Mesendoderm (in vitro differentiated cells): ENCODE data around the gene HK3.

Experiments
- DNase-seq: peaks from one replicate; pipeline ENCODE4 v3.0.0; 2013
- H2AK5ac ChIP-seq: 2 replicates; pipeline ENCODE4 v1.6.1; 2013; ENCODE audit warnings: low read length, inconsistent platforms
- H2BK120ac ChIP-seq: 2 replicates; pipeline ENCODE4 v1.6.1; 2013; ENCODE audit warnings: low read depth, mild to moderate bottlenecking, low read length, moderate library complexity, mixed read lengths
- H2BK15ac ChIP-seq: replicated peaks from 2 replicates; pipeline ENCODE4 v1.6.1; 2013; ENCODE audit warnings: low read depth, mild to moderate bottlenecking, moderate library complexity
- H2BK5ac ChIP-seq: 2 replicates; pipeline ENCODE4 v1.6.1; 2013; ENCODE audit warnings: low read length, inconsistent platforms
- H3K18ac ChIP-seq: 2 replicates; pipeline ENCODE4 v1.6.1; 2013; ENCODE audit warnings: mild to moderate bottlenecking, low read length, mixed read lengths
- H3K23ac ChIP-seq: one replicate; pipeline ENCODE4 v1.6.1; 2013; ENCODE audit warnings: low read length
- H3K27ac ChIP-seq: 2 replicates; pipeline ENCODE4 v1.5.1; 2013; ENCODE audit warnings: low read depth, mild to moderate bottlenecking, inconsistent platforms, low read length, moderate library complexity
- H3K27me3 ChIP-seq: 2 replicates; pipeline ENCODE4 v1.6.1; 2013; ENCODE audit warnings: low read length, control low read depth, mild to moderate bottlenecking, inconsistent platforms; ENCODE audit not compliant: insufficient read depth, poor library complexity
- H3K36me3 ChIP-seq: 2 replicates; pipeline ENCODE4 v1.6.1; 2013; ENCODE audit warnings: low read length, inconsistent platforms; ENCODE audit not compliant: control insufficient read depth, insufficient read depth
- H3K4ac ChIP-seq: one replicate; pipeline ENCODE4 v1.6.1; 2013; ENCODE audit warnings: low read depth, mild to moderate bottlenecking, low read length, moderate library complexity
- H3K4me1 ChIP-seq: 2 replicates; pipeline ENCODE4 v1.6.1; 2013; ENCODE audit warnings: low read depth, low read length, inconsistent platforms; ENCODE audit not compliant: control insufficient read depth
- H3K4me2 ChIP-seq: 2 replicates; pipeline ENCODE4 v1.6.1; 2013; ENCODE audit warnings: low read length
- H3K4me3 ChIP-seq: 2 replicates; pipeline ENCODE4 v1.5.1; 2013; ENCODE audit warnings: mild to moderate bottlenecking, low read length
- H3K56ac ChIP-seq: one replicate; pipeline ENCODE4 v1.6.1; 2013; ENCODE audit warnings: low read length
- H3K79me1 ChIP-seq: 2 replicates; pipeline ENCODE4 v1.6.1; 2013; ENCODE audit warnings: low read length, inconsistent platforms
- H3K79me2 ChIP-seq: 2 replicates; pipeline ENCODE4 v1.6.1; 2013; ENCODE audit warnings: mild to moderate bottlenecking, low read length; ENCODE audit not compliant: control insufficient read depth, insufficient read depth
- H3K9ac ChIP-seq: 2 replicates; pipeline ENCODE4 v1.6.1; 2013; ENCODE audit warnings: low read length, inconsistent platforms
- H4K5ac ChIP-seq: one replicate; pipeline ENCODE4 v1.6.1; 2013; ENCODE audit warnings: low read length
- H4K8ac ChIP-seq: one replicate; pipeline ENCODE4 v1.6.1; 2013; ENCODE audit warnings: low read depth, mild to moderate bottlenecking, control low read depth, low read length, moderate library complexity
- WGBS: extraction: QIAGEN DNeasy Blood & Tissue Kit; methylation state at CpG from one replicate; pipeline ENCODE4 v1.1.7; 2013; ENCODE audit warnings: low lambda C conversion rate, missing lambda C conversion rate; ENCODE audit not compliant: insufficient coverage; ENCODE audit errors: extremely low coverage; 5-methylcytosine and 5-hydroxymethylcytosine counted together

HK3 gene

DNA sequence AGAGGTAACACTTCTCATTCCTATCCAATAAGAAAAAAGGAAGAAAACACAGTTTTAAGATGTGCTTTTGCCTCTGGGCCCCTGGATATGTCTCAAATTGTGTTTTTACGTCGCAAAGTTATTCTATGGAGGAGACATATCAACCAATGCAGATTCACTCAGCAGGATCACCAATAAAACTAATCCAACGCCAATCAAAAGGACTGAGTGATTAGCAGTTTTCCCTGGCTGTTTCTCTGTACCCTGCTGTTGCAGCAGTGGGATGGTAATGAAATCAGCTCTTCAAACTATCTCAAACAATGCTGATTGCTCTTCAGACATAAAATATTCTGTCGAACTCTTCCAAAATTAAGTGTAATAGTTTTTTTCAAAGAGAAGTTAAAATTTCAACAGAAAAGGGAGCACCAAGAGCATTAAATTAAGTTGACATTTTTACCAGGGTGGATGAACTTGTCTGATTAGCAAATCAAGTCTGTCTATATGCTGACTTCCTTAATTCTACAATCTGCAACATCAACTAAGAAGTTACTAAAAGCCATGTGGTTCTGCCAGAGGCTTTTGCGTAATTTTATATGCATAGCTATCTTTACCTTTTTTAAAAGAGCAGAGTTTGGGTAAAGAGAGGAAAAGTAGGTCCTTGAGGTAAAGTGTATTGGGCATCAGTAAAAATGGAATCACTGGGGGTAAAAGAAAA lies 9.7 kb upstream of the HK3 start:
- no peaks in the 10 kb centered on the region for H3K4me1 ChIP-seq
- H3K4me2 ChIP-seq = no peak overlapping the region
- H4K5ac ChIP-seq = no peak overlapping the region
- no peak overlapping the region for H3K23ac ChIP-seq
- H3K9ac ChIP-seq = no peak overlapping the region
- H3K4me3 ChIP-seq = no peak overlapping the region
- H2AK5ac ChIP-seq = no peak overlapping the region
- H2BK15ac ChIP-seq = no peak overlapping the region
- H3K27me3 ChIP-seq = no peaks in the 10 kb centered on the region
- no CpG with 5 or more reads among the region's 5 CpGs for WGBS
- no peaks in the 10 kb centered on the region for H3K79me2 ChIP-seq
- no peak overlapping the region for H3K56ac ChIP-seq
- no peak overlapping the region for H3K27ac ChIP-seq
- no peaks in the 10 kb centered on the region for H3K79me1 ChIP-seq
- no peak overlapping the region for H2BK120ac ChIP-seq
- no peak overlapping the region for H2BK5ac ChIP-seq
- peak; percentile 5 for DNase-seq
- H4K8ac ChIP-seq = no peak overlapping the region
- no peak overlapping the region for H3K4ac ChIP-seq
- no peak overlapping the region for H3K18ac ChIP-seq
- peaks cover 11% of the 10 kb centered on the region for H3K36me3 ChIP-seq

DNA sequence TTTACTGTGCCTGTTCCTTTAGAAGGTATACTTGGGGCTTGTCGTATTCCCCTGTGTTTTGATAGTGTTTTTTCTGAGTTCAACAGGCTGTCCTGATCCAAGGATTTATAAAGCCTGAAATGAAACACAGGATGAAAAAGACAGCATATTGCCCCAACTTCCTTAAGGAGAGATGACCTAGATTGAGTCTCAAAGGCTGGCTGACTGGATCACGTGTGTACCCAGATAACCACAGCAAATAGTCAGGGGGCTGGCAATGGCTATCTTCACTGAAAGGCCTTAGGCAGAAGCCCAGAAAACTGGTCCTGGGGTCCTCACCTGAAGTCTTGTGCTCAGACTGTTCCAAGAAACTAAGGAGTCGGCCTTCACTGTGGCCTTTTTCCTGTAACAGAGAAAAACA lies 7.7 kb upstream of the HK3 start:
- H3K4me2 ChIP-seq = no peak overlapping the region
- H3K18ac ChIP-seq = no peak overlapping the region
- no peak overlapping the region for H3K4ac ChIP-seq
- H2AK5ac ChIP-seq = no peak overlapping the region
- H3K36me3 ChIP-seq = peaks cover 11% of the 10 kb centered on the region
- H4K8ac ChIP-seq = no peak overlapping the region
- H4K5ac ChIP-seq = no peak overlapping the region
- H3K9ac ChIP-seq = no peak overlapping the region
- no CpG with 5 or more reads among the region's 3 CpGs for WGBS
- no peak overlapping the region for H3K23ac ChIP-seq
- H3K79me1 ChIP-seq = no peaks in the 10 kb centered on the region
- DNase-seq = no peak
- H2BK5ac ChIP-seq = no peak overlapping the region
- H2BK15ac ChIP-seq = no peak overlapping the region
- H3K27ac ChIP-seq = no peak overlapping the region
- no peaks in the 10 kb centered on the region for H3K79me2 ChIP-seq
- H3K4me3 ChIP-seq = no peak overlapping the region
- no peaks in the 10 kb centered on the region for H3K27me3 ChIP-seq
- H2BK120ac ChIP-seq = no peak overlapping the region
- no peak overlapping the region for H3K56ac ChIP-seq
- no peaks in the 10 kb centered on the region for H3K4me1 ChIP-seq

DNA sequence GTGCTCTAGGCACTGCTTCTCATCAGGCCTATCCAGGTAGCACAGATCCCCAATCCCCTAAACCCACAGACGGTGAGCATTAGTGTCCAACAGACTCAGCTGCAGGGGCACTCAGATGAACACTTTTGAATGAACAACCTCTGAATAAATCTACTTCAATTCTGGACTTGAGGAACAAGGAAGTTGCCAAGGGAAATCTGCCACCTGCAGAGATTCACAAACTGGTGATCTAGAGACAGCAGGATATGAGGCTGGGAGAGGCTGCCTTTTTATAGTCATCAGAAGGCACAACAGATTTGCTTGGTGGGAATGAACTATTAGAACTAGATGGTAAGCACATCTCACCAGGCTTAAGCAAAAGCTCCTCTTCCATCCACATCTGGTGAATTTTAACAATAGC lies 7.0 kb upstream of the HK3 start:
- Histone ChIP-seq H3K4me3 (no peak overlapping the region), H3K18ac (no peak overlapping the region), H3K56ac (no peak overlapping the region), H3K79me1 (no peaks in the 10 kb centered on the region), H4K8ac (no peak overlapping the region), H4K5ac (no peak overlapping the region), H3K4me2 (no peak overlapping the region), H3K79me2 (no peaks in the 10 kb centered on the region), H2AK5ac (no peak overlapping the region), H2BK5ac (no peak overlapping the region), H3K27ac (no peak overlapping the region), H3K27me3 (no peaks in the 10 kb centered on the region), H3K9ac (no peak overlapping the region), H3K23ac (no peak overlapping the region), H3K4me1 (no peaks in the 10 kb centered on the region), H3K4ac (no peak overlapping the region), H2BK15ac (no peak overlapping the region), H2BK120ac (no peak overlapping the region), H3K36me3 (peaks cover 11% of the 10 kb centered on the region)
- WGBS = no CpG with 5 or more reads among the region's 1 CpG
- DNase-seq = no peak

DNA sequence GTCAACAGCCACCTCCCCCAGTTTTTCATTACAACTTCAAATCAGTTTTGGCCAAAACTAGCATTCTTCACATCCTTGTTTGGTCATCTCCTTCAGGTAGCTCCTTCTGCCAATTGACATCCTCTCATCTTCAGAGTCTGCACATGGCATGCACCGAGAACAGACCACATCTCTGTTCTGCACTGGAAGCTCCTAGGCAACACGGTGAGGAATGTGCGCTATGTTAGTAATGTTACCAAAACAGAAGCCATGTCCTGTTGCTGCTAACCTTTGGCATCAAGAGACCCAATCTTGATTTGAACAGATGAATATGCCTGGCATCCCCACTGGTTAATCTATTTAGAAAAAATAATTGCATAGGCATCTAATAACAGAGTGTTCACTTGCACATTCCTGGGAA lies 5.1 kb upstream of the HK3 start:
- Histone ChIP-seq H3K79me2 (no peaks in the 10 kb centered on the region), H3K56ac (no peak overlapping the region), H3K9ac (no peak overlapping the region), H3K4me2 (no peak overlapping the region), H2BK5ac (no peak overlapping the region), H2AK5ac (no peak overlapping the region), H3K4ac (no peak overlapping the region), H3K18ac (no peak overlapping the region), H3K4me1 (no peaks in the 10 kb centered on the region), H2BK15ac (no peak overlapping the region), H3K27me3 (no peaks in the 10 kb centered on the region), H4K5ac (no peak overlapping the region), H3K4me3 (no peak overlapping the region), H3K36me3 (peaks cover 11% of the 10 kb centered on the region), H3K23ac (no peak overlapping the region), H3K27ac (no peak overlapping the region), H4K8ac (no peak overlapping the region), H2BK120ac (no peak overlapping the region), H3K79me1 (no peaks in the 10 kb centered on the region)
- peak; percentile 29 for DNase-seq
- no CpG with 5 or more reads among the region's 3 CpGs for WGBS

DNA sequence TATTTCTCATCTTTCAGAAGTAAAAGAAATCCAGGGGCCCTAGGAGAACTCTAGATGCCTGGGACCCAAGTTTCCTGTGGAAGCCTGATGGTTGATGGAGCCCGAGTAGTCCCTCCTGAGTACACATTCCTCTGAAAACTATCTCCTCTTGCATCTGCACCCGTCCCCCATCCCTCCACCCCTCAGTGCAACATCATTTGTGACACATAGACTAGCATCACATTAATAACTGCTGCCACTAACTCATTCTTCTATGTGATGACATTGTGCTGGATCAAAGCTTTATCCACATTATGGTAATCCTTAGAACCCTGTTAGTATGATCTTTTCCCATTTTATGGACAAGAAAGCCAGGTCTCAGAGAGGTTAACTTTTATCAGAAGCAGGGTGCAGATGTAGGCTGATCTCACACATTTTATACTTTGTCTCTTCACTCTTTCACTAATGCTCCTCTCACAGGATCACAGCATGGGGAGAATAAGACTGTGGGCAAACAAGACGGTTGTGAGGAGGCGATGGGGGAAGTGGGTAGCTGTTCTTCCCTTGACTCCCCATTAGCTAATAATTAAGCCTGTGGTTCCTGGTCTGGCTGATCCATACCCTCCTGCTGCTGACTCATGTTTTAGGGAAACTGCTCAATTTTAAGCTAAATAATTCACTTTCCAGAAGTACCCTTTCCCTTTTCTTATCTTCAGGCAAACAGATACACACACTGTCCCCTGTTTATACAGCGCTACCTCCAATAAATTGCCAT lies 3.9 kb upstream of the HK3 start:
- Histone ChIP-seq H3K9ac (no peak overlapping the region), H2BK15ac (no peak overlapping the region), H3K79me1 (no peaks in the 10 kb centered on the region), H3K79me2 (no peaks in the 10 kb centered on the region), H3K27me3 (no peaks in the 10 kb centered on the region), H2BK5ac (no peak overlapping the region), H3K27ac (no peak overlapping the region), H3K4me3 (no peak overlapping the region), H3K18ac (no peak overlapping the region), H3K36me3 (peaks cover 11% of the 10 kb centered on the region), H3K56ac (no peak overlapping the region), H3K4ac (no peak overlapping the region), H2BK120ac (no peak overlapping the region), H3K4me1 (no peaks in the 10 kb centered on the region), H2AK5ac (no peak overlapping the region), H4K8ac (no peak overlapping the region), H3K23ac (no peak overlapping the region), H3K4me2 (no peak overlapping the region), H4K5ac (no peak overlapping the region)
- no peak for DNase-seq
- no CpG with 5 or more reads among the region's 5 CpGs for WGBS
